Muscle of leg (tissue), 11 donors: ENCODE data around the gene VPREB3. TPM values are rescaled to one million over a fixed set of nuclear protein-coding genes. Genes with fewer than 3 reads are reported as not detected.

Source experiments
- DNase-seq: peaks from one replicate; pipeline ENCODE4 v3.0.0; 2013
- H3K27ac ChIP-seq: one replicate; pipeline ENCODE4 v1.5.1; 2013; ENCODE audit warnings: mild to moderate bottlenecking, low read length, control low read depth
- H3K27me3 ChIP-seq: one replicate; pipeline ENCODE4 v1.6.1; 2013; ENCODE audit warnings: low read length; ENCODE audit not compliant: control insufficient read depth, insufficient read depth
- H3K36me3 ChIP-seq: one replicate; pipeline ENCODE4 v1.6.1; 2013; ENCODE audit warnings: low read length; ENCODE audit not compliant: control insufficient read depth, insufficient read depth
- H3K4me1 ChIP-seq: one replicate; pipeline ENCODE4 v1.6.1; 2013; ENCODE audit warnings: low read length; ENCODE audit not compliant: control insufficient read depth, insufficient read depth
- H3K4me3 ChIP-seq: one replicate; pipeline ENCODE4 v1.5.1; 2013; ENCODE audit warnings: low read length, control low read depth
- H3K9me3 ChIP-seq: replicated peaks from 2 replicates; pipeline ENCODE4 v1.6.1; 2013; ENCODE audit warnings: low read depth, low read length; ENCODE audit not compliant: control insufficient read depth
- WGBS: methylation state at CpG from one replicate; pipeline ENCODE4 v1.1.5; 2013; ENCODE audit warnings: missing lambda C conversion rate; ENCODE audit not compliant: insufficient coverage; 5-methylcytosine and 5-hydroxymethylcytosine counted together
- polyA plus RNA-seq, 8 donors: library from polyadenylated mRNA; unstranded; fragments of 120-200 nt; gene quantifications; one replicate each; pipeline versions ENCODE4 v1.2.1 to v1.2.3, GENCODE V29; 2013; ENCODE audit warnings: inconsistent platforms in 1 of 8, low replicate concordance in 1 of 8; ENCODE audit not compliant: insufficient read length in 8 of 8, insufficient read depth in 1 of 8
- total RNA-seq: library from RNA; stranded (reverse); fragments of 120-200 nt; gene quantifications from one replicate; pipeline ENCODE4 v1.2.4, GENCODE V29; 2013

Gene VPREB3
- total and polyA plus RNA-seq, 9 donors, result 0.40 to 2.1 (median 1.1) TPM; not detected in 1

- H3K27ac ChIP-seq, result no peak overlapping the region
- peaks cover 43% of the 10 kb centered on the region for H3K4me1 ChIP-seq
Observed at GRCh38 chr22:23764899-23765881, 11.0 kb upstream of the VPREB3 start.

GRCh38 chr22:23763954-23764353 is 9.7 kb upstream of the VPREB3 start:
- Histone ChIP-seq H3K36me3 (peaks cover 12% of the 10 kb centered on the region), H3K4me1 (peaks cover 37% of the 10 kb centered on the region), H3K27me3 (no peaks in the 10 kb centered on the region), H3K27ac (no peak overlapping the region), H3K9me3 (no peaks in the 10 kb centered on the region), H3K4me3 (no peak overlapping the region)
- 92% methylated on average over 2 of the region's 7 CpGs for WGBS
- no peak for DNase-seq

More at GRCh38 chr22:23764899-23765881, 11.0 kb upstream of the VPREB3 start:
- 92% methylated on average over 6 of the region's 9 CpGs for WGBS
- no peak overlapping the region for H3K4me3 ChIP-seq
- no peaks in the 10 kb centered on the region for H3K9me3 ChIP-seq
- H3K36me3 ChIP-seq, result peaks cover 12% of the 10 kb centered on the region
- no peak for DNase-seq
- no peaks in the 10 kb centered on the region for H3K27me3 ChIP-seq

GRCh38 chr22:23763579-23763945 is 9.3 kb upstream of the VPREB3 start:
- H3K9me3 ChIP-seq, result no peaks in the 10 kb centered on the region
- no peak overlapping the region for H3K4me3 ChIP-seq
- H3K27me3 ChIP-seq, result no peaks in the 10 kb centered on the region
- no peak for DNase-seq
- 6% methylated on average over 14 of the region's 17 CpGs for WGBS
- peaks cover 12% of the 10 kb centered on the region for H3K36me3 ChIP-seq
- H3K4me1 ChIP-seq, result peaks cover 33% of the 10 kb centered on the region
- H3K27ac ChIP-seq, result no peak overlapping the region

- WGBS, result 11% methylated on average over 15 of the region's 23 CpGs
- peak; percentile 44 for DNase-seq
- no peak within 1 kb of the TSS for H3K4me3 ChIP-seq
Observed at GRCh38 chr22:23762842-23763578, 8.8 kb upstream of the VPREB3 start, which contains the start of gene C22orf15. Gene C22orf15, plus strand, starts transcription at chr22:23762990. Its CDS starts 317 bp downstream, at chr22:23763307.

GRCh38 chr22:23760056-23760455 is 5.8 kb upstream of the VPREB3 start:
- peaks cover 7% of the 10 kb centered on the region for H3K36me3 ChIP-seq
- peaks cover 18% of the 10 kb centered on the region for H3K4me1 ChIP-seq
- no peak overlapping the region for H3K4me3 ChIP-seq
- H3K27ac ChIP-seq, result no peak overlapping the region
- WGBS, result 82% methylated on average over 3 of the region's 6 CpGs
- no peak for DNase-seq
- no peaks in the 10 kb centered on the region for H3K9me3 ChIP-seq
- no peaks in the 10 kb centered on the region for H3K27me3 ChIP-seq

More at GRCh38 chr22:23762842-23763578, 8.8 kb upstream of the VPREB3 start, which contains the start of gene C22orf15:
- Histone ChIP-seq H3K9me3 (no peaks in the 10 kb centered on the region), H3K27me3 (no peaks in the 10 kb centered on the region), H3K36me3 (peaks cover 12% of the 10 kb centered on the region), H3K27ac (no peak within 1 kb of the TSS), H3K4me1 (peaks cover 28% of the 10 kb centered on the region)

- no peak overlapping the region for H3K27ac ChIP-seq
- no peaks in the 10 kb centered on the region for H3K27me3 ChIP-seq
- no peaks in the 10 kb centered on the region for H3K9me3 ChIP-seq
- no peak for DNase-seq
- 77% methylated on average over 3 of the region's 4 CpGs for WGBS
- H3K4me3 ChIP-seq, result no peak overlapping the region
- H3K36me3 ChIP-seq, result peaks cover 2% of the 10 kb centered on the region
- peaks cover 17% of the 10 kb centered on the region for H3K4me1 ChIP-seq
Observed at GRCh38 chr22:23759566-23759965, 5.3 kb upstream of the VPREB3 start.

- Histone ChIP-seq H3K36me3 (no peaks in the 10 kb centered on the region), H3K9me3 (no peaks in the 10 kb centered on the region), H3K27me3 (no peaks in the 10 kb centered on the region), H3K27ac (no peak overlapping the region), H3K4me1 (peaks cover 2% of the 10 kb centered on the region), H3K4me3 (no peak overlapping the region)
- WGBS, result 72% methylated on average over 3 of the region's 4 CpGs
- DNase-seq, result no peak
Observed at GRCh38 chr22:23756891-23757290, 2.7 kb upstream of the VPREB3 start.

GRCh38 chr22:23755711-23756110 is 1.5 kb upstream of the VPREB3 start:
- no peak for DNase-seq
- H3K4me3 ChIP-seq, result no peak overlapping the region
- H3K36me3 ChIP-seq, result no peaks in the 10 kb centered on the region
- no peaks in the 10 kb centered on the region for H3K9me3 ChIP-seq
- H3K27me3 ChIP-seq, result no peaks in the 10 kb centered on the region
- H3K27ac ChIP-seq, result no peak overlapping the region
- peaks cover 6% of the 10 kb centered on the region for H3K4me1 ChIP-seq
- WGBS, result 96% methylated on average over 6 of the region's 8 CpGs

- peak; percentile 49 for DNase-seq
- WGBS, result 80% methylated on average over 3 of the region's 6 CpGs
- Histone ChIP-seq H3K9me3 (no peaks in the 10 kb centered on the region), H3K36me3 (no peaks in the 10 kb centered on the region), H3K27ac (no peak overlapping the region), H3K4me1 (peaks cover 11% of the 10 kb centered on the region), H3K27me3 (no peaks in the 10 kb centered on the region), H3K4me3 (no peak overlapping the region)
Observed at GRCh38 chr22:23754980-23755636, 883 bp upstream of the VPREB3 start.
